GOT3 (cell line): ENCODE data around the gene CERKL.

ENCODE experiments used
- DNase-seq: peaks from one replicate; lab custom pipeline; 2025; ENCODE audit warnings: mixed read lengths; lab: John Stamatoyannopoulos, UW

Gene CERKL

DNA sequence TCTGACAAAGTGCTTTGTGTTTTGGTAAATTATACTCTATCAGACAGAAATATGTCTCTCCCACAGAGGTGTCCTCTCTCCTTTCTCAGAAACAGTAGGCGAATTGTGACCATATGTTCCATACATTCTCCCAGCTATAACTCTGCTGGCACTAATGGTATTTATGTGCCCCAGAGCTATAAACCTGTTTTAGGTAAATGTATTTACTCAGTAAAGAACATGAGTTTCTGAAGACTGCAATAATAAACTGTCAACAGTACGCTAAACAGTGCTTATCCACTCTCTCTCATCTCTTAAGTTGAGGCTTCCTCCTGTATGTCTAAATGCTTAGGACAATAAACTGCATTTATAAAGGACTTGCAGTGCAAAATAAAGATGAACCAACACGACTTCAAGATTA lies 141.2 kb downstream of the CERKL start:
- DNase-seq = no peak

GRCh38 chr2:181500201-181500600 lies 156.7 kb downstream of the CERKL start:
- DNase-seq = no peak

GRCh38 chr2:181499231-181499630 lies 157.7 kb downstream of the CERKL start:
- DNase-seq = no peak
